ENCODE results near the gene VPS13C. TPM values are rescaled to one million over a fixed set of nuclear protein-coding genes. Genes with fewer than 3 reads are reported as not detected.

The VPS13C gene
- polyA plus RNA-seq, 6 donors from 2014 or later, result 18.4 to 33.6 (median 23.4) TPM

- H3K36me3 Mint-ChIP-seq, result peaks cover 0 to 5% of the 10 kb centered on the region in 2 donors
- H3K4me3 Mint-ChIP-seq, result no peak overlapping the region
- peak overlapping the region in 4 of 6 donors; percentile 0 to 29 (median 17) for H3K27ac Mint-ChIP-seq
- no peak for ATAC-seq (ENCODE audit: low read depth in 2 of 2)
- peaks cover 0 to 12% (median 3%) of the 10 kb centered on the region in 3 donors for H3K4me1 Mint-ChIP-seq
- H3K27me3 Mint-ChIP-seq, result no peaks in the 10 kb centered on the region
- DNase-seq, result no peak
- H3K9me3 Mint-ChIP-seq, result no peaks in the 10 kb centered on the region
Measured at GRCh38 chr15:61997786-61998185, 62.5 kb downstream of the VPS13C start.

- Mint-ChIP-seq H3K36me3 (peaks cover 0 to 5% of the 10 kb centered on the region in 2 donors), H3K4me1 (peaks cover 0 to 12% (median 3%) of the 10 kb centered on the region in 3 donors), H3K9me3 (no peaks in the 10 kb centered on the region), H3K4me3 (no peak overlapping the region), H3K27ac (no peak overlapping the region), H3K27me3 (no peaks in the 10 kb centered on the region)
- DNase-seq, result no peak
- no peak for ATAC-seq (ENCODE audit: low read depth in 2 of 2)
Measured at GRCh38 chr15:61996056-61996635, 64.1 kb downstream of the VPS13C start.

- peaks cover 0 to 12% (median 0%) of the 10 kb centered on the region in 3 donors for H3K4me1 Mint-ChIP-seq
- H3K36me3 Mint-ChIP-seq, result peaks cover 8 to 9% of the 10 kb centered on the region in 2 donors
- ATAC-seq (ENCODE audit: low read depth in 2 of 2) (no peak), DNase-seq (no peak)
- no peak overlapping the region for H3K4me3 Mint-ChIP-seq
- H3K27me3 Mint-ChIP-seq, result no peaks in the 10 kb centered on the region
- H3K9me3 Mint-ChIP-seq, result peaks cover 0 to 4% (median 0%) of the 10 kb centered on the region in 7 donors
- H3K27ac Mint-ChIP-seq, result peak overlapping the region in 2 of 6 donors; percentile 8 to 37
Measured at GRCh38 chr15:61994216-61994615, 66.0 kb downstream of the VPS13C start.

GRCh38 chr15:61992518-61992917, 67.7 kb downstream of the VPS13C start:
- Mint-ChIP-seq H3K4me3 (no peak overlapping the region), H3K27ac (peak overlapping the region; percentile 8 to 81 (median 50)), H3K4me1 (peaks cover 0 to 5% (median 0%) of the 10 kb centered on the region in 3 donors), H3K9me3 (peaks cover 0 to 13% (median 3%) of the 10 kb centered on the region in 7 donors), H3K36me3 (peaks cover 23 to 26% of the 10 kb centered on the region in 2 donors), H3K27me3 (no peaks in the 10 kb centered on the region)
- ATAC-seq (ENCODE audit: low read depth in 2 of 2) (no peak), DNase-seq (no peak)

- H3K27ac Mint-ChIP-seq, result no peak overlapping the region
- H3K4me3 Mint-ChIP-seq, result no peak overlapping the region
- H3K4me1 Mint-ChIP-seq, result peaks cover 0 to 10% (median 0%) of the 10 kb centered on the region in 3 donors
- peaks cover 29 to 34% of the 10 kb centered on the region in 2 donors for H3K36me3 Mint-ChIP-seq
- ATAC-seq (ENCODE audit: low read depth in 2 of 2) (no peak), DNase-seq (no peak)
- peaks cover 0 to 17% (median 7%) of the 10 kb centered on the region in 7 donors for H3K9me3 Mint-ChIP-seq
- no peaks in the 10 kb centered on the region for H3K27me3 Mint-ChIP-seq
Measured at GRCh38 chr15:61989667-61990066, 70.6 kb downstream of the VPS13C start.

- H3K4me1 Mint-ChIP-seq, result peaks cover 0 to 10% (median 0%) of the 10 kb centered on the region in 3 donors
- H3K27ac Mint-ChIP-seq, result no peak overlapping the region
- no peak for DNase-seq
- peaks cover 38 to 41% of the 10 kb centered on the region in 2 donors for H3K36me3 Mint-ChIP-seq
- no peak for ATAC-seq (ENCODE audit: low read depth in 2 of 2)
- H3K4me3 Mint-ChIP-seq, result no peak overlapping the region
- no peaks in the 10 kb centered on the region for H3K27me3 Mint-ChIP-seq
- H3K9me3 Mint-ChIP-seq, result peaks cover 0 to 17% (median 7%) of the 10 kb centered on the region in 7 donors
Measured at GRCh38 chr15:61987824-61988223, 72.4 kb downstream of the VPS13C start.

- Mint-ChIP-seq H3K36me3 (peaks cover 32 to 38% of the 10 kb centered on the region in 2 donors), H3K27me3 (no peaks in the 10 kb centered on the region), H3K9me3 (peaks cover 0 to 11% (median 7%) of the 10 kb centered on the region in 7 donors), H3K27ac (peak overlapping the region in 1 of 6 donors; percentile 22), H3K4me1 (peaks cover 0 to 10% (median 0%) of the 10 kb centered on the region in 3 donors), H3K4me3 (no peak overlapping the region)
- DNase-seq (no peak), ATAC-seq (ENCODE audit: low read depth in 2 of 2) (no peak)
Measured at GRCh38 chr15:61983081-61983480, 77.2 kb downstream of the VPS13C start.

GRCh38 chr15:61978225-61978624, 82.0 kb downstream of the VPS13C start:
- Mint-ChIP-seq H3K9me3 (no peaks in the 10 kb centered on the region), H3K4me3 (no peak overlapping the region)

GRCh38 chr15:61974759-61975158, 85.5 kb downstream of the VPS13C start:
- H3K9me3 Mint-ChIP-seq, result no peaks in the 10 kb centered on the region
- no peaks in the 10 kb centered on the region for H3K27me3 Mint-ChIP-seq
- no peak for ATAC-seq (ENCODE audit: low read depth in 2 of 2)
- DNase-seq, result no peak
- H3K4me3 Mint-ChIP-seq, result no peak overlapping the region
- H3K36me3 Mint-ChIP-seq, result peaks cover 33 to 40% of the 10 kb centered on the region in 2 donors
- H3K4me1 Mint-ChIP-seq, result peaks cover 0 to 9% (median 0%) of the 10 kb centered on the region in 3 donors
- H3K27ac Mint-ChIP-seq, result peak overlapping the region in 2 of 6 donors; percentile 10 to 85

More at GRCh38 chr15:61978225-61978624, 82.0 kb downstream of the VPS13C start:
- no peak for DNase-seq
- Mint-ChIP-seq H3K27me3 (no peaks in the 10 kb centered on the region), H3K36me3 (peaks cover 13 to 25% of the 10 kb centered on the region in 2 donors), H3K4me1 (peaks cover 0 to 9% (median 0%) of the 10 kb centered on the region in 3 donors), H3K27ac (no peak overlapping the region)
- no peak for ATAC-seq (ENCODE audit: low read depth in 2 of 2)

- peaks cover 0 to 9% (median 0%) of the 10 kb centered on the region in 3 donors for H3K4me1 Mint-ChIP-seq
- H3K9me3 Mint-ChIP-seq, result no peaks in the 10 kb centered on the region
- no peak overlapping the region for H3K4me3 Mint-ChIP-seq
- peaks cover 27 to 34% of the 10 kb centered on the region in 2 donors for H3K36me3 Mint-ChIP-seq
- DNase-seq (no peak), ATAC-seq (ENCODE audit: low read depth in 2 of 2) (no peak)
- no peaks in the 10 kb centered on the region for H3K27me3 Mint-ChIP-seq
- H3K27ac Mint-ChIP-seq, result peak overlapping the region in 2 of 6 donors; percentile 16 to 19
Measured at GRCh38 chr15:61974118-61974517, 86.1 kb downstream of the VPS13C start.

- peak overlapping the region in 4 of 6 donors; percentile 1 to 37 (median 30) for H3K27ac Mint-ChIP-seq
Measured at GRCh38 chr15:61951949-61952348, 108.3 kb downstream of the VPS13C start.

GRCh38 chr15:61946778-61947177, 113.5 kb downstream of the VPS13C start:
- H3K4me3 Mint-ChIP-seq, result no peak overlapping the region
- H3K4me1 Mint-ChIP-seq, result no peaks in the 10 kb centered on the region
- H3K36me3 Mint-ChIP-seq, result peaks cover 8 to 31% of the 10 kb centered on the region in 2 donors
- H3K27ac Mint-ChIP-seq, result peak overlapping the region in 1 of 6 donors; percentile 28
- DNase-seq, result no peak
- H3K9me3 Mint-ChIP-seq, result peaks cover 0 to 2% (median 0%) of the 10 kb centered on the region in 7 donors
- H3K27me3 Mint-ChIP-seq, result no peaks in the 10 kb centered on the region
- no peak for ATAC-seq (ENCODE audit: low read depth in 2 of 2)

More at GRCh38 chr15:61951949-61952348, 108.3 kb downstream of the VPS13C start:
- H3K36me3 Mint-ChIP-seq, result peaks cover 27 to 39% of the 10 kb centered on the region in 2 donors
- no peak for ATAC-seq (ENCODE audit: low read depth in 2 of 2)
- H3K4me1 Mint-ChIP-seq, result peaks cover 0 to 7% (median 0%) of the 10 kb centered on the region in 3 donors
- peaks cover 0 to 7% (median 3%) of the 10 kb centered on the region in 7 donors for H3K9me3 Mint-ChIP-seq
- H3K27me3 Mint-ChIP-seq, result no peaks in the 10 kb centered on the region
- no peak overlapping the region for H3K4me3 Mint-ChIP-seq
- no peak for DNase-seq

- Mint-ChIP-seq H3K36me3 (peaks cover 15 to 24% of the 10 kb centered on the region in 2 donors), H3K27me3 (no peaks in the 10 kb centered on the region), H3K4me3 (no peak overlapping the region), H3K27ac (peak overlapping the region in 1 of 6 donors; percentile 70), H3K4me1 (no peaks in the 10 kb centered on the region), H3K9me3 (peaks cover 0 to 2% (median 0%) of the 10 kb centered on the region in 7 donors)
- DNase-seq (no peak), ATAC-seq (ENCODE audit: low read depth in 2 of 2) (no peak)
Measured at GRCh38 chr15:61943992-61944391, 116.3 kb downstream of the VPS13C start.

GRCh38 chr15:61938249-61938648, 122.0 kb downstream of the VPS13C start:
- Mint-ChIP-seq H3K9me3 (no peaks in the 10 kb centered on the region), H3K4me3 (no peak overlapping the region), H3K36me3 (peaks cover 17% of the 10 kb centered on the region in 2 donors), H3K27me3 (no peaks in the 10 kb centered on the region), H3K27ac (peak overlapping the region in 1 of 6 donors; percentile 66), H3K4me1 (peaks cover 0 to 9% (median 0%) of the 10 kb centered on the region in 3 donors)
- no peak for ATAC-seq (ENCODE audit: low read depth in 2 of 2)
- no peak for DNase-seq
